CD14-positive monocyte (primary cell): ENCODE results near the gene TTC31. TPM values are rescaled to one million over a fixed set of nuclear protein-coding genes. Genes with fewer than 3 reads are reported as not detected.
A peak's percentile ranks its signal among the peaks of the same experiment; 100 is the strongest.

ENCODE experiments used
- DNase-seq, 3 donors: peaks; one replicate each; pipeline ENCODE4 v3.0.0-alpha.2; 2011 to 2022
- H2AFZ ChIP-seq: 2 replicates; pipeline ENCODE4 v1.6.0; 2012; ENCODE audit warnings: mild to moderate bottlenecking, low read depth, low read length, inconsistent platforms; ENCODE audit not compliant: insufficient read depth, poor library complexity, severe bottlenecking
- H3K27ac ChIP-seq, 2 donors: 1 replicate in 1 of 2; 2 replicates in 1 of 2; pipeline ENCODE4 v1.5.1; 2012 to 2013; ENCODE audit warnings: low read length in 2 of 2, control low read depth in 1 of 2, inconsistent platforms in 1 of 2, low read depth in 1 of 2, mild to moderate bottlenecking in 1 of 2
- H3K27me3 ChIP-seq, 2 donors: one replicate each; pipeline versions ENCODE4 v1.6.0 to v1.6.1; 2011 to 2013; ENCODE audit warnings: low read length in 2 of 2; ENCODE audit not compliant: control insufficient read depth in 2 of 2, insufficient read depth in 2 of 2
- H3K36me3 ChIP-seq, 2 donors: replicated peaks in 1 of 2; 1 replicate in 1 of 2; 2 replicates in 1 of 2; pipeline versions ENCODE4 v1.5.1 to v1.6.1; 2012 to 2013; ENCODE audit warnings: low read length in 2 of 2, control low read depth in 1 of 2, inconsistent platforms in 1 of 2, mild to moderate bottlenecking in 1 of 2; ENCODE audit not compliant: insufficient read depth in 2 of 2, control insufficient read depth in 1 of 2
- H3K4me1 ChIP-seq, 2 donors: 1 replicate in 1 of 2; 2 replicates in 1 of 2; pipeline versions ENCODE4 v1.5.1 to v1.6.1; 2012 to 2013; ENCODE audit warnings: low read length in 2 of 2, control low read depth in 1 of 2, inconsistent platforms in 1 of 2, mild to moderate bottlenecking in 1 of 2, moderate library complexity in 1 of 2; ENCODE audit not compliant: insufficient read depth in 2 of 2, control insufficient read depth in 1 of 2
- H3K4me2 ChIP-seq: replicated peaks from 2 replicates; pipeline ENCODE3; 2012; ENCODE audit warnings: low read length, moderate library complexity, mild to moderate bottlenecking; ENCODE audit not compliant: poor library complexity, severe bottlenecking; ENCODE audit errors: extremely low read depth
- H3K4me3 ChIP-seq, 3 experiments: fragments of 200-600 bp in 1 of 3; sonication (generic) in 1 of 3; replicated peaks in 1 of 3; 1 replicate in 2 of 3; 2 replicates in 1 of 3; pipeline ENCODE4 v1.5.1; 2011 to 2013; ENCODE audit warnings: low read length in 3 of 3, mild to moderate bottlenecking in 3 of 3, control low read depth in 2 of 3, low read depth in 2 of 3, inconsistent platforms in 1 of 3, moderate library complexity in 1 of 3
- H3K79me2 ChIP-seq: 2 replicates; pipeline ENCODE4 v1.6.0; 2012; ENCODE audit warnings: mild to moderate bottlenecking, control low read depth, inconsistent platforms, low read length, moderate library complexity; ENCODE audit not compliant: insufficient read depth
- H3K9ac ChIP-seq: 2 replicates; pipeline ENCODE4 v1.6.0; 2017; ENCODE audit warnings: low read length, mild to moderate bottlenecking; ENCODE audit not compliant: insufficient read depth, poor library complexity, severe bottlenecking
- H3K9me3 ChIP-seq, 2 donors: replicated peaks in 1 of 2; 1 replicate in 1 of 2; 2 replicates in 1 of 2; pipeline versions ENCODE4 v1.5.1 to v1.6.1; 2012 to 2013; ENCODE audit warnings: low read length in 2 of 2, control low read depth in 1 of 2; ENCODE audit not compliant: control insufficient read depth in 1 of 2, insufficient read depth in 1 of 2
- H4K20me1 ChIP-seq: 2 replicates; pipeline ENCODE4 v1.6.0; 2012; ENCODE audit warnings: mild to moderate bottlenecking, low read length, control low read depth, moderate library complexity; ENCODE audit not compliant: insufficient read depth
- H3K27ac Mint-ChIP-seq, 7 donors: one replicate each; pipeline ENCODE4 v1.8.0; 2020; ENCODE audit warnings: mild to moderate bottlenecking in 7 of 7, mixed read lengths in 7 of 7, moderate library complexity in 6 of 7, inconsistent platforms in 2 of 7
- H3K27me3 Mint-ChIP-seq, 3 donors: one replicate each; pipeline ENCODE4 v1.8.0; 2021 to 2022; ENCODE audit warnings: low read depth in 3 of 3, mild to moderate bottlenecking in 3 of 3, mixed read lengths in 3 of 3, moderate library complexity in 3 of 3, inconsistent platforms in 1 of 3
- H3K36me3 Mint-ChIP-seq, 2 donors: one replicate each; pipeline ENCODE4 v1.8.0; 2020; ENCODE audit warnings: mixed read lengths in 2 of 2, inconsistent platforms in 1 of 2, mild to moderate bottlenecking in 1 of 2
- H3K4me1 Mint-ChIP-seq: one replicate; pipeline ENCODE4 v1.8.0; 2020; ENCODE audit warnings: mild to moderate bottlenecking, mixed read lengths
- H3K4me3 Mint-ChIP-seq, 2 donors: one replicate each; pipeline ENCODE4 v1.8.0; 2020; ENCODE audit warnings: mild to moderate bottlenecking in 2 of 2, mixed read lengths in 2 of 2, moderate library complexity in 1 of 2
- H3K9me3 Mint-ChIP-seq, 7 donors: one replicate each; pipeline ENCODE4 v1.8.0; 2020 to 2022; ENCODE audit warnings: mixed read lengths in 7 of 7, mild to moderate bottlenecking in 6 of 7, moderate library complexity in 6 of 7, inconsistent platforms in 2 of 7
- CTCF ChIP-seq: fragments of 200-600 bp; IDR thresholded peaks from one replicate; pipeline ENCODE4 v1.8.0; 2022; ENCODE audit warnings: antibody characterized with exemption, mild to moderate bottlenecking
- WGBS: methylation state at CpG from one replicate; pipeline ENCODE4 v1.1.5; 2013; ENCODE audit warnings: missing lambda C conversion rate; ENCODE audit not compliant: insufficient coverage; 5-methylcytosine and 5-hydroxymethylcytosine counted together
- intact Hi-C, 2 donors: fragments of 100-400 bp; cut with micrococcal nuclease; formaldehyde crosslinking; loops; one replicate each; pipeline versions ENCODE4 v1.15.0 to v1.15.1; 2023
- polyA plus RNA-seq, 3 donors: library from polyadenylated mRNA; depleted of rRNA in 1 of 3; unstranded in 2 of 3; stranded (reverse) in 1 of 3; fragments of 300-500 nt in 2 of 3; fragments of >200 nt in 1 of 3; fragmentation: Illumina TruSeq in 2 of 3; gene quantifications; 1 replicate in 2 of 3; 2 replicates in 1 of 3; pipeline ENCODE4 v1.2.3, GENCODE V29; 2012 to 2021

Gene TTC31
- polyA plus RNA-seq, 3 donors, result 19.6 to 46.5 (median 21.3) TPM

GRCh38 chr2:74534411-74534810, 51.5 kb downstream of the TTC31 start:
- peaks cover 18 to 24% of the 10 kb centered on the region in 2 donors for H3K4me1 ChIP-seq
- H3K9me3 ChIP-seq, result no peaks in the 10 kb centered on the region
- peaks cover 10% of the 10 kb centered on the region for H3K79me2 ChIP-seq
- no peaks in the 10 kb centered on the region for H4K20me1 ChIP-seq
- H3K27ac ChIP-seq, result no peak overlapping the region
- Mint-ChIP-seq H3K4me3 (no peak overlapping the region), H3K4me1 (peaks cover 24% of the 10 kb centered on the region), H3K9me3 (no peaks in the 10 kb centered on the region), H3K27me3 (peaks cover 4 to 5% (median 4%) of the 10 kb centered on the region in 3 donors), H3K27ac (peak overlapping the region in 1 of 7 donors; percentile 14), H3K36me3 (peaks cover 19 to 21% of the 10 kb centered on the region in 2 donors)
- H2AFZ ChIP-seq, result no peak overlapping the region
- H3K36me3 ChIP-seq, result peaks cover 6 to 18% of the 10 kb centered on the region in 2 donors
- H3K9ac ChIP-seq, result no peak overlapping the region
- TF ChIP-seq CTCF, result no peak
- H3K4me2 ChIP-seq, result no peak overlapping the region
- no peak for DNase-seq
- intact Hi-C loops, result loop anchor here in 1 of 2 donors (10.0 kb wide), 1 partner anchor 50 kb away; no protein-coding TSS in a partner anchor
- WGBS, result 96% methylated on average over 9 of the region's 12 CpGs
- H3K4me3 ChIP-seq, result no peak overlapping the region
- H3K27me3 ChIP-seq, result no peaks in the 10 kb centered on the region

DNA sequence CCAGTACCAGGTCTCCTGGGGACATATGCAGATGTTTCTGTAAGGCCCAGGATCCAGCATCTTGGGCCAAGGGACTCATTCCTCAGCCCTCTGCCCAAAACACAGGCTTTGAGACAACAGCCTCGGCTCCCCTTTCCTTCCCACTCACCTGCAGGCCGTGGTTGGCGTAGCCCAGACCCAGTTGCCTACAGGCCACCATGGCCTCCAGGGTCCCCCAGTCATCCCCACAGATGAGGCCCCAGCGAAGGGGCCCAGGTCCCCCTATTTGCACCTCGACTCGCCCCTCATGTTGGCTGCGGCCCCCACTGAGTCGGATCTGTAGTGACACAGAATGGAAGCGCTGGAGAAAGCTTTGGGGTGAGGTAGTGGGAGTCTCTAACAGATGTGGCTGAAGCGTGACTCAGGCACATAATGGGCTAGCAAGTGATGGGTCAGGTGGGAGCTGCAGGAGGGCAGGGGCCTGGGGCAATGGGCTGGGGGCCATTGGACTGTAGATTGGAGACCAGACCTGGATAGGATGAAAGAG, 52.6 kb downstream of the TTC31 start:
- Histone ChIP-seq H3K4me1 (peaks cover 17 to 23% of the 10 kb centered on the region in 2 donors), H2AFZ (no peak overlapping the region), H3K27me3 (no peaks in the 10 kb centered on the region), H3K4me3 (no peak overlapping the region), H3K79me2 (peaks cover under 1% of the 10 kb centered on the region), H3K27ac (no peak overlapping the region), H3K36me3 (peaks cover 6 to 18% of the 10 kb centered on the region in 2 donors), H4K20me1 (no peaks in the 10 kb centered on the region), H3K4me2 (no peak overlapping the region), H3K9ac (no peak overlapping the region), H3K9me3 (no peaks in the 10 kb centered on the region)
- WGBS, result 99% methylated on average over 10 of the region's 10 CpGs
- Mint-ChIP-seq H3K4me1 (peaks cover 26% of the 10 kb centered on the region), H3K4me3 (no peak overlapping the region), H3K9me3 (no peaks in the 10 kb centered on the region), H3K36me3 (peaks cover 19 to 21% of the 10 kb centered on the region in 2 donors), H3K27ac (no peak overlapping the region), H3K27me3 (peaks cover 4 to 5% (median 4%) of the 10 kb centered on the region in 3 donors)
- DNase-seq, result no peak
- no peak for TF ChIP-seq CTCF
- intact Hi-C loops, result loop anchor here in 1 of 2 donors (10.0 kb wide), 1 partner anchor 49 kb away; no protein-coding TSS in a partner anchor
